Esophagus muscularis mucosa (tissue), 4 donors: ENCODE results near the gene LIN7B.

ENCODE experiments used
- CTCF ChIP-seq, 3 experiments: fragments of 200-600 bp in 2 of 3; fragments of 450-650 bp in 1 of 3; sonication (generic) in 2 of 3; IDR thresholded peaks; one replicate each; pipeline ENCODE4 v1.5.1; 2017 to 2019; ENCODE audit warnings: antibody characterized with exemption in 3 of 3, mild to moderate bottlenecking in 2 of 3, moderate library complexity in 1 of 3
- EP300 ChIP-seq: sonication (generic); formaldehyde crosslinking; IDR thresholded peaks from one replicate; pipeline ENCODE4 v1.6.1; 2017; ENCODE audit warnings: antibody characterized with exemption
- POLR2A ChIP-seq: fragments of 450-650 bp; IDR thresholded peaks from one replicate; pipeline ENCODE4 v1.6.1; 2017; ENCODE audit warnings: antibody characterized with exemption, moderate library complexity, mild to moderate bottlenecking, low read depth
- POLR2AphosphoS5 ChIP-seq, 2 donors: sonication (generic); formaldehyde crosslinking; IDR thresholded peaks; one replicate each; pipeline ENCODE4 v1.6.1; 2017; ENCODE audit warnings: antibody characterized with exemption in 2 of 2

- no peak for TF ChIP-seq EP300
- TF ChIP-seq CTCF (IDR thresholded peaks at IDR 0.05) = no peak
- TF ChIP-seq POLR2A = peak; percentile 46
- TF ChIP-seq POLR2AphosphoS5 (IDR thresholded peaks at IDR 0.05) = no peak
Measured at GRCh38 chr19:49155820-49156346, 41.7 kb downstream of the LIN7B start.
